Naive thymus-derived CD4-positive, alpha-beta T cell (primary cell): Measurements from ENCODE around the gene UBAP1L. TPM values are rescaled to one million over a fixed set of nuclear protein-coding genes. Genes with fewer than 3 reads are reported as not detected.

Experiments
- ATAC-seq: fragments of 150-1000 bp; cut with Tn5 transposase; 2 replicates; pipeline ENCODE4 v1.10.0; 2021; ENCODE audit warnings: mild to moderate bottlenecking, moderate library complexity
- CTCF ChIA-PET: fragments of 350-600 bp; sonication (Branson Sonifier 250); formaldehyde crosslinking; loops from one replicate; lab custom pipeline; 2021; ENCODE audit warnings: antibody characterized with exemption; lab: Charles Lee
- POLR2A ChIA-PET: fragments of 350-600 bp; sonication (Branson Sonifier 250); formaldehyde crosslinking; loops from one replicate; lab custom pipeline; 2021; ENCODE audit warnings: antibody characterized with exemption, inconsistent platforms; lab: Charles Lee
- DNase-seq, 9 donors: peaks; one replicate each; pipeline versions ENCODE4 v3.0.0 to v3.0.0-alpha.2; 2020 to 2022; ENCODE audit warnings: mixed read lengths in 1 of 9
- H3K27ac ChIP-seq: one replicate; pipeline ENCODE4 v1.7.0; 2013; ENCODE audit warnings: mild to moderate bottlenecking, low read depth, low read length, moderate library complexity
- H3K27me3 ChIP-seq, 2 donors: one replicate each; pipeline ENCODE4 v1.7.0; 2013; ENCODE audit warnings: low read length in 2 of 2, mild to moderate bottlenecking in 2 of 2, moderate library complexity in 2 of 2; ENCODE audit not compliant: control insufficient read depth in 2 of 2, insufficient read depth in 2 of 2
- H3K36me3 ChIP-seq, 3 experiments: 1 replicate in 2 of 3; 2 replicates in 1 of 3; pipeline ENCODE4 v1.7.0; 2013; ENCODE audit warnings: low read length in 3 of 3, mild to moderate bottlenecking in 3 of 3, moderate library complexity in 1 of 3; ENCODE audit not compliant: insufficient read depth in 3 of 3, control insufficient read depth in 2 of 3
- H3K4me1 ChIP-seq, 2 donors: one replicate each; pipeline ENCODE4 v1.7.0; 2013; ENCODE audit warnings: low read length in 2 of 2, mild to moderate bottlenecking in 2 of 2, moderate library complexity in 1 of 2; ENCODE audit not compliant: control insufficient read depth in 2 of 2, insufficient read depth in 2 of 2
- H3K4me3 ChIP-seq: 2 replicates; pipeline ENCODE4 v1.7.0; 2013; ENCODE audit warnings: mild to moderate bottlenecking, low read length
- H3K9me3 ChIP-seq, 3 experiments: 1 replicate in 2 of 3; 2 replicates in 1 of 3; pipeline ENCODE4 v1.7.0; 2013; ENCODE audit warnings: low read length in 3 of 3; ENCODE audit not compliant: control insufficient read depth in 2 of 3
- H3K27ac Mint-ChIP-seq, 9 donors: one replicate each; pipeline ENCODE4 v1.8.0; 2020 to 2022; ENCODE audit warnings: mixed read lengths in 9 of 9, mild to moderate bottlenecking in 8 of 9, moderate library complexity in 5 of 9, inconsistent platforms in 2 of 9
- H3K27me3 Mint-ChIP-seq, 5 donors: one replicate each; pipeline ENCODE4 v1.8.0; 2021 to 2022; ENCODE audit warnings: mixed read lengths in 5 of 5, mild to moderate bottlenecking in 1 of 5
- H3K36me3 Mint-ChIP-seq, 5 donors: one replicate each; pipeline ENCODE4 v1.8.0; 2020 to 2022; ENCODE audit warnings: mixed read lengths in 5 of 5, mild to moderate bottlenecking in 3 of 5, inconsistent platforms in 1 of 5
- H3K4me1 Mint-ChIP-seq, 7 donors: one replicate each; pipeline ENCODE4 v1.8.0; 2020 to 2022; ENCODE audit warnings: mixed read lengths in 7 of 7, mild to moderate bottlenecking in 3 of 7, inconsistent platforms in 1 of 7
- H3K4me3 Mint-ChIP-seq, 10 donors: one replicate each; pipeline ENCODE4 v1.8.0; 2020 to 2022; ENCODE audit warnings: mild to moderate bottlenecking in 10 of 10, mixed read lengths in 10 of 10, moderate library complexity in 6 of 10, inconsistent platforms in 2 of 10
- H3K9me3 Mint-ChIP-seq, 11 donors: one replicate each; pipeline ENCODE4 v1.8.0; 2020 to 2022; ENCODE audit warnings: mixed read lengths in 11 of 11, mild to moderate bottlenecking in 4 of 11, inconsistent platforms in 1 of 11, moderate library complexity in 1 of 11
- intact Hi-C, 2 donors: fragments of 100-400 bp; cut with micrococcal nuclease; formaldehyde crosslinking; loops; one replicate each; pipeline ENCODE4 v1.15.1; 2023
- polyA plus RNA-seq, 2 donors: library from polyadenylated mRNA; unstranded; fragments of 300-500 nt; fragmentation: Illumina TruSeq; gene quantifications; one replicate each; pipeline ENCODE4 v1.2.3, GENCODE V29; 2021
- total RNA-seq, 6 experiments: library from RNA in 5 of 6; stranded (reverse) in 5 of 6; gene quantifications; 1 replicate in 5 of 6; 2 replicates in 1 of 6; pipeline ENCODE4 v1.2.3 and lab custom pipeline; 2021 to 2026

The UBAP1L gene
- total and polyA plus RNA-seq, 7 experiments from 2014 or later = 0.09 to 17.1 (median 12.1) TPM

- POLR2A ChIA-PET = interaction anchor here (0.6 to 1.5 kb wide), 6 partner anchors 12 to 165 kb away, joined by 3 to 7 read pairs (median 5); partner anchors contain the start of genes CLPX and PARP16
- H3K4me3 Mint-ChIP-seq = peak overlapping the region; percentile 77 to 93 (median 87)
Measured at GRCh38 chr15:65132878-65133547, 18.0 kb upstream of the UBAP1L start.

GRCh38 chr15:65130941-65131340, 15.9 kb upstream of the UBAP1L start:
- H3K4me1 ChIP-seq = peaks cover 6 to 14% of the 10 kb centered on the region in 2 donors

More at GRCh38 chr15:65132878-65133547, 18.0 kb upstream of the UBAP1L start:
- H3K9me3 Mint-ChIP-seq = peaks cover 0 to 10% (median 5%) of the 10 kb centered on the region in 11 donors
- Histone ChIP-seq H3K36me3 (peaks cover 0 to 23% (median 6%) of the 10 kb centered on the region in 3 experiments), H3K27ac (peak overlapping the region; percentile 94), H3K4me1 (peaks cover 6 to 14% of the 10 kb centered on the region in 2 donors), H3K27me3 (no peaks in the 10 kb centered on the region), H3K4me3 (peak overlapping the region; percentile 81), H3K9me3 (peaks cover 0 to 4% (median 0%) of the 10 kb centered on the region in 3 experiments)
- no peaks in the 10 kb centered on the region for H3K27me3 Mint-ChIP-seq
- intact Hi-C loops = loop anchor here (1.0 to 10.0 kb wide), 9 partner anchors 52 to 1364 kb away; partner anchors contain the start of genes CLPX (in 2 of the 2), RNU5B-1 (in 2 of the 2), CIAO2A (in 1 of the 2) and PARP16 (in 1 of the 2)
- DNase-seq (peak in 5 of 9 donors; percentile 2 to 28 (median 11)), ATAC-seq (peak; percentile 55)
- H3K36me3 Mint-ChIP-seq = peaks cover 10 to 21% (median 16%) of the 10 kb centered on the region in 5 donors
- peaks cover 23 to 47% (median 37%) of the 10 kb centered on the region in 7 donors for H3K4me1 Mint-ChIP-seq
- CTCF ChIA-PET = no interaction called here
- H3K27ac Mint-ChIP-seq = peak overlapping the region; percentile 59 to 96 (median 88)

GRCh38 chr15:65115542-65115941, 542 bp upstream of the UBAP1L start:
- peak overlapping the region in 2 of 9 donors; percentile 7 to 32 for H3K27ac Mint-ChIP-seq
- POLR2A ChIA-PET = interaction anchor here (0.6 kb wide), 1 partner anchor 12 kb away, joined by 5 read pairs; no protein-coding TSS in a partner anchor
- no peak overlapping the region for H3K4me3 Mint-ChIP-seq

More at GRCh38 chr15:65130941-65131340, 15.9 kb upstream of the UBAP1L start:
- no peak overlapping the region for H3K4me3 ChIP-seq
- H3K27me3 ChIP-seq = no peaks in the 10 kb centered on the region
- ATAC-seq = no peak
- ChIA-PET CTCF (no interaction called here), POLR2A (interaction anchor here (0.7 kb wide), 1 partner anchor 148 kb away, joined by 3 read pairs; no protein-coding TSS in a partner anchor)
- peaks cover 29 to 58% (median 40%) of the 10 kb centered on the region in 7 donors for H3K4me1 Mint-ChIP-seq
- peaks cover 9 to 28% (median 20%) of the 10 kb centered on the region in 5 donors for H3K36me3 Mint-ChIP-seq
- no peak for DNase-seq
- no peaks in the 10 kb centered on the region for H3K27me3 Mint-ChIP-seq
- no peaks in the 10 kb centered on the region for H3K9me3 ChIP-seq
- peaks cover 0 to 39% (median 13%) of the 10 kb centered on the region in 3 experiments for H3K36me3 ChIP-seq
- H3K9me3 Mint-ChIP-seq = peaks cover 0 to 2% (median 0%) of the 10 kb centered on the region in 11 donors
- peak overlapping the region in 8 of 10 donors; percentile 15 to 56 (median 46) for H3K4me3 Mint-ChIP-seq
- intact Hi-C loops = loop anchor here (5.0 to 10.0 kb wide), 4 partner anchors 746 to 1366 kb away; partner anchors contain the start of genes CIAO2A (in 1 of the 2), PCLAF (in 1 of the 2), PPIB (in 1 of the 2) and SNAPC5 (in 1 of the 2)
- peak overlapping the region in 7 of 9 donors; percentile 9 to 69 (median 38) for H3K27ac Mint-ChIP-seq
- no peak overlapping the region for H3K27ac ChIP-seq

GRCh38 chr15:65110676-65111292, 4.2 kb downstream of the UBAP1L start:
- ATAC-seq (no peak), DNase-seq (no peak)
- no peak overlapping the region for H3K27ac ChIP-seq
- no peaks in the 10 kb centered on the region for H3K27me3 ChIP-seq
- H3K9me3 Mint-ChIP-seq = no peaks in the 10 kb centered on the region
- H3K27me3 Mint-ChIP-seq = no peaks in the 10 kb centered on the region
- CTCF ChIA-PET = interaction anchor here (0.7 kb wide), 1 partner anchor 259 kb away, joined by 4 read pairs; no protein-coding TSS in a partner anchor
- H3K4me1 Mint-ChIP-seq = peaks cover 0 to 4% (median 0%) of the 10 kb centered on the region in 7 donors
- POLR2A ChIA-PET = no interaction called here
- H3K4me3 ChIP-seq = no peak overlapping the region
- intact Hi-C loops = no loop called here
- no peak overlapping the region for H3K4me3 Mint-ChIP-seq
- no peaks in the 10 kb centered on the region for H3K9me3 ChIP-seq
- H3K36me3 Mint-ChIP-seq = peaks cover 5 to 38% (median 16%) of the 10 kb centered on the region in 5 donors
- H3K27ac Mint-ChIP-seq = peak overlapping the region in 2 of 9 donors; percentile 45 to 56
- H3K4me1 ChIP-seq = no peaks in the 10 kb centered on the region
- peaks cover 0 to 38% (median 5%) of the 10 kb centered on the region in 3 experiments for H3K36me3 ChIP-seq

More at GRCh38 chr15:65115542-65115941, 542 bp upstream of the UBAP1L start:
- H3K36me3 ChIP-seq = peaks cover 8 to 68% (median 16%) of the 10 kb centered on the region in 3 experiments
- H3K27ac ChIP-seq = no peak overlapping the region
- peaks cover 0 to 6% (median 0%) of the 10 kb centered on the region in 7 donors for H3K4me1 Mint-ChIP-seq
- H3K9me3 Mint-ChIP-seq = no peaks in the 10 kb centered on the region
- H3K27me3 Mint-ChIP-seq = no peaks in the 10 kb centered on the region
- no peaks in the 10 kb centered on the region for H3K4me1 ChIP-seq
- DNase-seq = no peak
- H3K4me3 ChIP-seq = no peak overlapping the region
- no peak for ATAC-seq
- no peaks in the 10 kb centered on the region for H3K27me3 ChIP-seq
- CTCF ChIA-PET = no interaction called here
- intact Hi-C loops = no loop called here
- H3K36me3 Mint-ChIP-seq = peaks cover 14 to 55% (median 29%) of the 10 kb centered on the region in 5 donors
- no peaks in the 10 kb centered on the region for H3K9me3 ChIP-seq

- DNase-seq (no peak), ATAC-seq (no peak)
- Mint-ChIP-seq H3K27me3 (no peaks in the 10 kb centered on the region), H3K27ac (no peak overlapping the region), H3K9me3 (no peaks in the 10 kb centered on the region), H3K4me1 (peaks cover 0 to 9% (median 6%) of the 10 kb centered on the region in 7 donors), H3K36me3 (peaks cover 4 to 45% (median 10%) of the 10 kb centered on the region in 5 donors), H3K4me3 (no peak overlapping the region)
- H3K9me3 ChIP-seq = no peaks in the 10 kb centered on the region
- ChIA-PET POLR2A (interaction anchor here (0.7 kb wide), 1 partner anchor 194 kb away, joined by 3 read pairs; no protein-coding TSS in a partner anchor), CTCF (no interaction called here)
- no peak overlapping the region for H3K4me3 ChIP-seq
- intact Hi-C loops = no loop called here
- no peaks in the 10 kb centered on the region for H3K27me3 ChIP-seq
- peaks cover 0 to 33% (median 0%) of the 10 kb centered on the region in 3 experiments for H3K36me3 ChIP-seq
- H3K4me1 ChIP-seq = no peaks in the 10 kb centered on the region
- no peak overlapping the region for H3K27ac ChIP-seq
Measured at GRCh38 chr15:65106011-65106590, 8.9 kb downstream of the UBAP1L start.

- intact Hi-C loops = no loop called here
- ChIA-PET POLR2A (no interaction called here), CTCF (interaction anchor here (0.6 kb wide), 1 partner anchor 1115 kb away, joined by 3 read pairs; no protein-coding TSS in a partner anchor)
- Mint-ChIP-seq H3K4me3 (no peak overlapping the region), H3K27ac (no peak overlapping the region), H3K27me3 (no peaks in the 10 kb centered on the region), H3K9me3 (no peaks in the 10 kb centered on the region), H3K36me3 (peaks cover 4 to 46% (median 9%) of the 10 kb centered on the region in 5 donors), H3K4me1 (peaks cover 0 to 12% (median 5%) of the 10 kb centered on the region in 7 donors)
- Histone ChIP-seq H3K27me3 (no peaks in the 10 kb centered on the region), H3K4me3 (no peak overlapping the region), H3K4me1 (no peaks in the 10 kb centered on the region), H3K9me3 (no peaks in the 10 kb centered on the region), H3K27ac (no peak overlapping the region), H3K36me3 (peaks cover 0 to 38% (median 3%) of the 10 kb centered on the region in 3 experiments)
- no peak for ATAC-seq
- no peak for DNase-seq
Measured at GRCh38 chr15:65105038-65105437, 10.0 kb downstream of the UBAP1L start.
